ENCODE results near the gene SYT1.

SYT1 gene

GRCh38 chr12:78898416-78898815, 33.8 kb downstream of the SYT1 start:
- no peak for DNase-seq

DNA sequence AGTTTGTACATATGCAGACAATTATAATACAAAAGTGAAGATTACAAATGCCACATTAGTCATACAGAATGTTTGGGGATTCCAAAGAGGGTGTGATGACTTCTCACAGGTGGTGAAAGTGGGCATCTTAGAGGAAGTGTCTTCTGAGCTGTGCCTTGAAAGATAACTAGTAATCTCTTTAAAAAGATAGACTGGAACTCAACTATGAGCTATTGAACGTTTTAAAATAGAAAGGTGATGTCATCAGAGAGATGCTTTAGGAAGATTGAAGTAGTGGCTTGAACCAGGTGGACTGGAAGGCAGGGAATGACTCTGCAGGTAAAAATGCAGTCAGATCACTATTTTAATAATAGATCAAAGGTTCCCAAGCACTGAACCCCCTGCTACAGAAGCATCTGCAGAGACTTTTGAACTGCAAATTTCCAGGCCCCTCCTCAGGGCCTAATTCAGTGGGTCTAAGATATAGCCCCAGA, 50.3 kb downstream of the SYT1 start:
- DNase-seq: no peak

- DNase-seq: no peak
These were observed 52.4 kb downstream of the SYT1 start for GRCh38 chr12:78916845-78917480.

DNA sequence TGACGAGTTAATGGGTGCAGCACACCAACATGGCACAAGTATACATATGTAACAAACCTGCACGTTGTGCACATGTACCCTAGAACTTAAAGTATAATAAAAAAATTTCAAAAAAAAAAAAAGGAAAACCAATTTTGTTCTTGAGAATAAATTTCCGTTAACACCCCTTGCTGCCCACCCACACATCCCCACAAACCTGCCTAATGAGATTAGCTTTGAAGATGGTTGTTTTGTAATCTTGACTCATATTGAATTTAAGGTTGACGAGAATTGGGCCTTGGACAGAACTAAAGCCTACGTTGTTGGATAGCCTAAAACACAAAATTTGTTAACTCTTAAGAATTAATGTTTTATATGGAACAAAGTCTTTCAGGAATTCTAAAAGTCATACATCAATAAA, 52.9 kb downstream of the SYT1 start:
- no peak for DNase-seq

GRCh38 chr12:78918268-78918667, 53.7 kb downstream of the SYT1 start:
- no peak for DNase-seq

GRCh38 chr12:78928200-78929074, 63.9 kb downstream of the SYT1 start:
- DNase-seq: no peak

- DNase-seq: no peak
These were observed 64.5 kb downstream of the SYT1 start for GRCh38 chr12:78929075-78929418.

DNA sequence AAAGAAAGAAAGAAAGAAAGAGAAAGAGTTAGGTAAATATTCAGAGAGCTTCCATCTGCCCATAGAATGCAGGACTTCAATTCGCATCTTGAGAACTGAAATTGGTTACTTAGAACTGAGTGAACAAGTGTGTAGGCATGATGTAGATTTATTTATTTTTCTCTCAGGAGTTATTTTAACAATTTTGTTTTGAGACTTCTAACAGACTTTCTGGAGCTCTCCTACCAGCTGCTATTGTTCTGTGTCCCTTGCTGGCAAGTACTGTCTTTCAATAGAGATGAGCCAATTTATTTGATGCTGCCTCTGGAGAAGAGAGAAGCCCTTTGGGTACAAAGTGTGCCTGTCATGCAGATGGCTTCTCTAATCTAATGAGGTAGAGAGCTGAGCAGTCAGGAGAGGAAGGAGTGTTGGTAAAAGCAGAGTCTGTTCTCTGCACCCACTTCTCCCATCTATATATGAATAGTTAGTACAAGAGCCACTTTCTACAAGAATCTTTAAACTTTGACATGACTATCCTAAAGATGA, 67.0 kb downstream of the SYT1 start:
- no peak for DNase-seq

- no peak for DNase-seq
These were observed 68.4 kb downstream of the SYT1 start for GRCh38 chr12:78933014-78933413.

- DNase-seq: no peak
These were observed 73.9 kb downstream of the SYT1 start for GRCh38 chr12:78938341-78939084.

DNA sequence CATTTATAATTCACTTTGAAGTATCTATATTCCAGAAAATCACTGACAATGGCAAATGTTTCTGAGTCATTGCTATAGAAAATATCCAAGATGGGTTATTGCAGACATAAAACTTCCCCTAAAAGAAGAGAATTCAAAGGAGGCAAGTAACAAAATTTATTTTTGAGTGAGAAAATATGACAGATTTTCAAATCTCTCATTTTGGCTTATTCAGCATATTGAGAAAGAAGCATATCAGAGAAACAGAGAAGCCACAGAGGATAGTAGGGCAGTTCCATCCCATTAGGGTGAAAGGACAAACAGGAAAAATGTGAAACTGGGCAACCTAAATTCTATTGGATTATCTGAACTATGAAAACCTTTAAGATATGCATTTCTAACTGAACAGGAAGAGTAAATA, 85.0 kb downstream of the SYT1 start:
- no peak for DNase-seq

DNA sequence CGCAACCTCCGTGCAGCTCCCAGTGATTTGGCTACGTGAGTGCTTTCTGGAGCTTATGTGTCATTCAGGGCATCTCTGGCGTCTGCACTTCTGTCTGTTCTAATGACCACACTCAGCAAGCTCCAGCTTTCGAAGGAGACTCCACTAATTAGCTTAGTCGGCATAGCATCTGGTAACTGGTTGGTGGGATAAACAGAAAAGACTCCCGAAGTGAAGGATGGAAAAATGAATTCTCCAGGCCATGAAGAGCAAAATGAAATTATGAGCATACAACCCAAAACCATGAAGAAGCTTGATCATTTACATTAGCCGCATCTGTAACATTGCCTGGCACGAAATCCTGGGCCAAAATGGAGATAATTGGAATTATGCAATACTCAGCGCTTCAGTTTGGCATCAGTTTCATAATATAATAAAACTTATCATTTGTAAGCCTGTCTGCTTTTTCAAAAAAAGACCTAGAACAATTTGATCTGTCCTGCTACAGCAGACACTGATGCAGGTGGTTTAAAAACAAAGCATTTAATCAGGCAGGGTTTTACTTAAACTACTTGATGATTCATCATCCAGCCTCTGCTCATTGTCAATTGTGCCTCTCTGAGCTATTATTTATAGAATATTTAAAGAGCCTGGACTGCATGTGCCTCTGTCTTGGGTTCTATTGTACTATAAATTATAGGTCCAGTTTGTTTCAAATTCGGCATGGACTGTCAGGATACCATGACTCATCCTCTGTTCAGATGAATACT, 87.4 kb downstream of the SYT1 start:
- no peak for DNase-seq

DNA sequence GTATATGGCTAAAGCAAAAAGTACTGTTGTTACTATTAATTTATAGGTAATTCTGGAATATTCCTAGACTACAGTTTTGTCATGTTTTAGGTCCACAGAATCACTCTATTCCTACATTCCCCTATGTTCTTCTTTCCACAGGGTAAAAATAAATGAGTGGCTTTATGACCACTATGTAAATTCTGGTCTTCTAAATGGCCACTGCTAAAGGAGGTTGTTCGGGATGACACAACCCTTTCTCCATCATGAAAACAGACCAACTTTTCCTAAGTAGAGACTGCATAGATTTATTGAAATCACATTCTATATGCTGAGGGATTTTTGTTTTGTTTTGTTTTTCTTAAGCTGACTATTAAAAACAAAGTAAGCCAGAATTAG, 88.0 kb downstream of the SYT1 start:
- DNase-seq: no peak

DNA sequence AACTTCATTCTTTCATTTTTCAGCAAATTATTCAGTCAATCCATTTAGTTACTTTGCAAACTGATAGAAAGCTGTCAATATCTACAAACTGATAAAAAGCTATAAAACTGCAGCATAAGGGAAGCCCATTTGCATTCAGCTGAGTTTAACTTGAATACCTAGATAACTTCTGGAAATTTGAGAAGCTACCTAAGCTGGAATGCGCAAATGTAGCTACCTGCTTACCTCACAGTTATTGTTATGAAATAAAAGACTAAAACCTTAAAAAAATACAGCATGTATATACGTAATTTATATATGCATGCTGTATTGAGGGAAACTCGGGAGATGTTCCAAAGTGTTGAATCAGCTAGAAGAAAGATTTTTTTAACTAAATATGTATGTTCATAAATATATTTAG, 94.4 kb downstream of the SYT1 start:
- no peak for DNase-seq

DNA sequence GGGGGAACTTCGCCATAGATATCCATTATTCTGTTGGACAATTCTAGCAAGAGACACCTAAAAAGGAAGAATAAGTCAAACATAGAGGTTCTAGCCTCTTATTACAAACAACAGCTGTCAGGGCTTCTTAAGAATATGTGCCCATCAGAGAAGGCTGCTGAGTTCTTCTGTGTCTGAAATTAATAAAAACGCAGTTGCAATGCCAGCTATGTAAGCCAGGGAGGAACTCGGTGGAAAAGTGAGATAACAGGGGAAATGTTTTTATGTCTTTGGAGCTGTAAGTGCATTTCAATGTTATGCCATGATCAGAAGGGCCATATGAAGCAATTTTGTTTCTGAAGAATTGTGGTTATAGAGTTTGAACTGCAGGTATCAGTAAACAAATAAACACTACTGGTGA, 95.0 kb downstream of the SYT1 start:
- DNase-seq: no peak

DNA sequence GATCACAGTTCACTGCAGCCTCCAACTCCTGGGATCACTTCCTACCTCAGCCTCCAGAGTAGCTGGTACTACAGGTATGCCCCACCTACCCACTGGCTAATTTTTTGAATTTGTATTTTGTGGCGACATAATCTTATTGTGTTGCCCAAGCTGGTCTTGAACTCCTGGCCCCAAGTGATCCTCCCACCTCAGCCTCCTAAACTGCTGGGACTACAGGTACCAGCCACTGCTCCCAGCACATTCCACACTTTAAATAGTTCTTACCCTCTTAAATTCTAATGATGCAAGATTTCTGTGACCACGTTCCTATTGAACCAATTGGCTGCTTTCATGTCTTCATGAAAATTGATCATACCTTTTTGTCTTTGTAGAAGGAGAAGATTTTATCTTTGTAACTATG, 96.6 kb downstream of the SYT1 start:
- DNase-seq: no peak

DNA sequence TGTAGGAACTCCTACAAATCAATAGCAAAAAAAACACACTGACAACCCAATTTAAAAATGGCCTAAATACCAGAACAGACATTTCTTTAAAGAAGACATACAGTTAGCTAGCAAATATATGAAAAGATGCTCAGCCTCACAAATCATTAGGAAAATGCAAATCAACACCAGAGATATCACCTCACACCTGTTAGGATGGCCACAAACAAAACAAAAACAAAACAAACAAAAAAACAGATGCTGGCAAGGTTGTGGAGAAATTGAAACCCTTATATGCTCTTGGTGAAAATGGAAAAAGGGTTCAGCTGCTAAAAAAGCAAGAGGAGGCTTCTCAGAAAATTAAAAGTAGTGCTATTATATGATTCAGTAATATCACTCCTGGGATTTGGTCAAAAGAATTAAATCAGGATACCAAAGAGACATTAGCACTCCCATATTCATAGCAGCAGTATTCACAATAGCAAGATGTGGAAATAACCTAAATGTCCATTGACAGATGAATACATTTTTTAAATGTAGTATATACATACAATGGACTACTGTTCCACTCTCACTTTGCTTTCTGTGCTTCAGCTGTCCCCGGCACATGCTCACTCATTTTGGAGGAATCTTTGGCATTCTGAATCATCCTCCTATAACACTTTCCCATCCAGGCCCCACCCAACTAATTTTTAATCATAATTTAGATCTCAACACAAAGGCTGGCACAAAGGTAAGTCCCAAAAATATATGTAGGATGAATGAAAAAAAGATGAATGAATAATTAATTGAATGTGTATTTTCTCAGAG, 99.1 kb downstream of the SYT1 start:
- no peak for DNase-seq

- DNase-seq: no peak
These were observed 99.9 kb downstream of the SYT1 start for GRCh38 chr12:78964521-78964920.

GRCh38 chr12:78966062-78966461, 101.5 kb downstream of the SYT1 start:
- DNase-seq: no peak

- no peak for DNase-seq
These were observed 102.4 kb downstream of the SYT1 start for GRCh38 chr12:78966926-78967325.

DNA sequence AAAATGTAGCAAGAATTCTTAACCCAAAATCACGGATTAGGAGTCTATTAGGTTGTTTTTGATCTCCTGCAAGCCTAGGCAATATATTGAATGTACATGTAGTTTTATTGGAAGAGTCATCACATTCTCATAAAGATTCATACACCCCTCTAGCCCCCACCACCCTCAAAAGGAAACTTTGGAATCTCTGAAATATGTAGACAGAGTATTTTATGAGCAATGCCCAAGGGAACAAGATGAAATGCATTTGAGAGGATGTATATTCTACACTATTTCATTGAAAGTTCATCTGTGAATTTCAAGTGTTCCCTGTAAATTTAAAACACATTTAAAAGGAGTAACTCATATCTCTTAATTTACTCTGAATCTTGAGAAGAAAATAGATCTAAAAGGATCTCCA, 103.7 kb downstream of the SYT1 start:
- no peak for DNase-seq

DNA sequence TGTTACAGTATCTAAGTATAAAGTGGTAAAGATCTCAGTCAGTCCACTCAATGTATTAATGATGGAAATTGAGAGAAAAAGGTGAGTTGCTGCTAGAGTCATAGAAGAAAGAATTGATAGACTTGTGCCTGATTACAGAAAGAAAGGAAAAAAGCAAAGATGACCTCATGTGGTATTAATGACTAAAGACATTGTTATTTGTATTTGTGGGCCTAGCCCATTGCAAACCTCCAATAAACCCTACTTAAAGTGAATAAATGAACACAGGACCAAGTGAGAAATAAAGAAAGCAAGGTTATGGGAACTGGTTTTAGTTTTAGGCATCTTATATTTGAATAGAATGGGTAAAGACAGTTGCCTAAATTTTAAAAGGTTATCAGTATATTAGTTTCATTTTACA, 105.5 kb downstream of the SYT1 start:
- no peak for DNase-seq
